Stimulated activated CD4-positive, alpha-beta T cell treated with anti-CD3 and anti-CD28 coated beads, Interleukin-15, amount 100 ng/mL, for 24 hours (primary cell): Measurements from ENCODE around the gene SLC9A7.

Experiments used
- DNase-seq: peaks from one replicate; pipeline ENCODE4 v3.0.0-alpha.2; 2020

The SLC9A7 gene

GRCh38 chrX:46569621-46570020, 189.3 kb downstream of the SLC9A7 start:
- no peak for DNase-seq

GRCh38 chrX:46567388-46567787, 191.5 kb downstream of the SLC9A7 start:
- DNase-seq, result no peak

- no peak for DNase-seq
Observed at GRCh38 chrX:46561824-46562657, 196.9 kb downstream of the SLC9A7 start.

GRCh38 chrX:46559062-46559461, 199.9 kb downstream of the SLC9A7 start:
- DNase-seq, result no peak

GRCh38 chrX:46554942-46555341, 204.0 kb downstream of the SLC9A7 start:
- DNase-seq, result no peak

GRCh38 chrX:46553935-46554334, 205.0 kb downstream of the SLC9A7 start:
- DNase-seq, result no peak

- no peak for DNase-seq
Observed at GRCh38 chrX:46551494-46552128, 207.3 kb downstream of the SLC9A7 start.

GRCh38 chrX:46549914-46550313, 209.0 kb downstream of the SLC9A7 start:
- DNase-seq, result no peak
